Measurements from ENCODE around the gene HSFX2. TPM values are rescaled to one million over a fixed set of nuclear protein-coding genes. Genes with fewer than 3 reads are reported as not detected.

The HSFX2 gene
- total RNA-seq: 0.22 TPM in 1 of 2 replicates, not detected in the other

GRCh38 chrX:149595214-149595613 is at the start of gene HSFX2:
TSS of gene HSFX2 (minus strand) at chrX:149595314. CDS start at chrX:149594700, 614 bp downstream.

GRCh38 chrX:149631234-149632165 is 36.4 kb upstream of the HSFX2 start, which contains the start of gene TMEM185A:
TSS of gene TMEM185A (minus strand) at chrX:149631792. CDS start at chrX:149631580, 212 bp downstream.

DNA sequence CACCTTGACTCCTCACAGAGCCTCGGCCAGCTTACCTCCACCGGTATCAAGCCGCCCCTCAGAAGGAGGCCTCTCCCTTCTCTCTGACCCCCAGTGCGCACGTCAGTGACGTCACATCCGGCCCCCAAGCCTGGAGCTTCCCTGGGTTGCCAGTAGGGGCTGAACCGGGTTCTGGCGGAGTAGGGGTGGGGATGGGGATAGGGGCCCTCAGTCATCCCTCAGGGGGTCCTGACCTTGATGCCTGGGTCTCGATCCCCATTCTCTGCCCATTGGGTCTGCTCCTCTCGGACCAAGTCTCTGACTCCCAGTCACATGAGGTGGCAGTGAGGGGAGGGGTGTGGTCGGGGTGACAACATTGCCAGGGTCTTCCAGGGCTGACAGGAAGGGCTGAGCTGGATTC is 7.8 kb downstream of the HSFX2 start, which contains the start of gene MAGEA9B:
Gene MAGEA9B, minus strand, starts transcription at position 101 of the 400 bp plus-strand sequence. CDS start 4,280 bp downstream, outside the sequence.

DNA sequence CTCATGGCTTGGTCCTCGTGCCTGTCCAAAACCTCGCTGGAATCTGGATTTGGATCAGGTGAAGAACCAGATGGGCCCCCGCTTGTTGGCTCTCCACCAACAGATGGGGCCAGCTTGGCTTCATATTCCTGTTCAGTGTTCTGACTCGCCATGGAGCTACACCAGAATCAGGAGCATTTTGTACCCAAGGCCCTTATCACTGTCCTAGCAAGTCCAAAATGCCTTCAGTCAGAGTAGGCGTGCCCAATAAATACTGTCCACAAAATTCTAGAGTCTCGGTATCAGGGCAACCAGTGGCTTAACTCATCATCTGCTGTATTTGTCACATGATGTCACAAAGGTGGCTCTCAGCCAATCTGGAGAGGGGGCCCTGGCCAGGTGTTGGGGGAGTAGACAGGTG is 45.4 kb downstream of the HSFX2 start, which contains the start of gene HSFX3:
Gene HSFX3, minus strand, starts transcription at position 224 of the 400 bp plus-strand sequence. Its CDS starts 72 bp downstream, at position 152.

Other genes with a start within 250 kb of the HSFX2 start
- gene IDS, start 90.0 kb downstream of the HSFX2 start, total RNA-seq: 64.3 and 65.6 TPM in 2 replicates
- 13.1 and 13.2 TPM in 2 replicates for gene EOLA1, start 54.3 kb downstream of the HSFX2 start, total RNA-seq
- not detected in 2 replicates for gene HSFX3, start 45.4 kb downstream of the HSFX2 start, total RNA-seq
- not detected in 2 replicates for gene MAGEA9B, start 7.9 kb downstream of the HSFX2 start, total RNA-seq
- gene TMEM185A, start 36.5 kb upstream of the HSFX2 start, total RNA-seq: 16.3 and 18.7 TPM in 2 replicates
- gene MAGEA11, start 116.7 kb upstream of the HSFX2 start, total RNA-seq: not detected in 2 replicates
- 0.43 and 1.2 TPM in 2 replicates for gene HSFX1, start 178.8 kb upstream of the HSFX2 start, total RNA-seq
- not detected in 2 replicates for gene MAGEA9, start 186.6 kb upstream of the HSFX2 start, total RNA-seq